OCI-LY3 (cell line): ENCODE results near the gene TATDN2.

ENCODE experiments used
- H2AFZ ChIP-seq: fragments of 200-600, 300-600 bp; shearing (Covaris generic); 2 replicates; pipeline ENCODE4 v1.6.0; 2014; ENCODE audit warnings: antibody characterized with exemption, low read depth, low read length
- H3K27ac ChIP-seq: fragments of 200-600, 300-600 bp; sonication (generic); 2 replicates; pipeline ENCODE4 v1.5.1; 2014; ENCODE audit warnings: mild to moderate bottlenecking, low read length, moderate library complexity, mixed read lengths
- H3K27me3 ChIP-seq: fragments of 200-600, 300-600 bp; sonication (generic); 2 replicates; pipeline ENCODE4 v1.6.1; 2014; ENCODE audit warnings: low read depth, low read length, mixed read lengths
- H3K36me3 ChIP-seq: fragments of 200-600, 300-600 bp; sonication (generic); replicated peaks from 2 replicates; pipeline ENCODE3; 2014; ENCODE audit warnings: low read depth, low read length, mixed read lengths
- H3K4me1 ChIP-seq: fragments of 300-600, 200-600 bp; sonication (generic); 2 replicates; pipeline ENCODE4 v1.6.1; 2014; ENCODE audit warnings: low read length, mixed read lengths
- H3K4me2 ChIP-seq: fragments of 200-600, 300-600 bp; sonication (generic); 2 replicates; pipeline ENCODE4 v1.6.1; 2014; ENCODE audit warnings: low read length, mixed read lengths
- H3K4me3 ChIP-seq: fragments of 300-600, 200-600 bp; sonication (generic); 2 replicates; pipeline ENCODE4 v1.5.1; 2014; ENCODE audit warnings: antibody characterized with exemption, mild to moderate bottlenecking, low read length, moderate library complexity
- H3K79me2 ChIP-seq: fragments of 300-600, 200-600 bp; shearing (Covaris generic); 2 replicates; pipeline ENCODE4 v1.6.1; 2014; ENCODE audit warnings: mild to moderate bottlenecking, low read length, mixed read lengths
- H3K9ac ChIP-seq: fragments of 300-600, 200-600 bp; shearing (Covaris generic); 2 replicates; pipeline ENCODE4 v1.6.0; 2014; ENCODE audit warnings: mild to moderate bottlenecking, low read length, moderate library complexity
- H3K9me3 ChIP-seq: fragments of 200-600, 300-600 bp; shearing (Covaris generic); 2 replicates; pipeline ENCODE4 v1.6.1; 2014; ENCODE audit warnings: low read length, mixed read lengths; ENCODE audit not compliant: insufficient read depth
- H4K20me1 ChIP-seq: fragments of 200-600, 300-600 bp; sonication (generic); 2 replicates; pipeline ENCODE4 v1.6.1; 2016; ENCODE audit warnings: low read length, mixed read lengths; ENCODE audit not compliant: insufficient read depth
- EZH2phosphoT487 ChIP-seq: fragments of 200-600 bp; shearing (Covaris generic); IDR thresholded peaks from 2 replicates; pipeline ENCODE4 v1.6.1; 2018; ENCODE audit warnings: antibody characterized with exemption, mixed run types, low read depth
- TF ChIP-seq, protein P1 (sequence below): fragments of 200-600, 300-600 bp; sonication (generic); IDR thresholded peaks from 2 replicates; pipeline ENCODE4 v1.5.1; 2014; ENCODE audit warnings: antibody characterized with exemption, low read length, low read depth

The TATDN2 gene

DNA sequence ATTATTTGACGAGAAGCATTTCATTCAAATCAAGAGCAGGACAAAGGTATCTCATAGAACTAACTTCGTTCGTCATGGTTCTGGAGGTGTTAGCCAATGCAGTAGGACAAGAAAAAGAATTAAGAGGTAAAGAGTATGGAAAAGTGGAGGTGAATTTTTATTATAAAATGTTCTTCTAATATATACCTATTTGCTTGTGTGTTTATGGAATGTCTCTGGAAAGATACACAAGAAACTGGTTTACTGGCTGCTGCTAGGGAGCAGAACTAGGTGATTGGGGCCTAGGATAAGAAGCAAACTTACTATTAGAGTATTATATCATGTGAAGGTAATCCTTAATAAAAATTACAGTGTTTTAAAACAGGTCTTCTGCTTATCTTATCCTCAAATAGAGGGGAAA is 30.9 kb upstream of the TATDN2 start:
- Histone ChIP-seq H2AFZ (no peak overlapping the region), H4K20me1 (no peaks in the 10 kb centered on the region), H3K36me3 (no peaks in the 10 kb centered on the region), H3K9ac (no peak overlapping the region), H3K27me3 (no peaks in the 10 kb centered on the region), H3K4me2 (no peak overlapping the region), H3K9me3 (no peaks in the 10 kb centered on the region), H3K79me2 (no peaks in the 10 kb centered on the region), H3K4me1 (peaks cover 38% of the 10 kb centered on the region), H3K27ac (no peak overlapping the region), H3K4me3 (no peak overlapping the region)
- TF ChIP-seq, protein P1, sequence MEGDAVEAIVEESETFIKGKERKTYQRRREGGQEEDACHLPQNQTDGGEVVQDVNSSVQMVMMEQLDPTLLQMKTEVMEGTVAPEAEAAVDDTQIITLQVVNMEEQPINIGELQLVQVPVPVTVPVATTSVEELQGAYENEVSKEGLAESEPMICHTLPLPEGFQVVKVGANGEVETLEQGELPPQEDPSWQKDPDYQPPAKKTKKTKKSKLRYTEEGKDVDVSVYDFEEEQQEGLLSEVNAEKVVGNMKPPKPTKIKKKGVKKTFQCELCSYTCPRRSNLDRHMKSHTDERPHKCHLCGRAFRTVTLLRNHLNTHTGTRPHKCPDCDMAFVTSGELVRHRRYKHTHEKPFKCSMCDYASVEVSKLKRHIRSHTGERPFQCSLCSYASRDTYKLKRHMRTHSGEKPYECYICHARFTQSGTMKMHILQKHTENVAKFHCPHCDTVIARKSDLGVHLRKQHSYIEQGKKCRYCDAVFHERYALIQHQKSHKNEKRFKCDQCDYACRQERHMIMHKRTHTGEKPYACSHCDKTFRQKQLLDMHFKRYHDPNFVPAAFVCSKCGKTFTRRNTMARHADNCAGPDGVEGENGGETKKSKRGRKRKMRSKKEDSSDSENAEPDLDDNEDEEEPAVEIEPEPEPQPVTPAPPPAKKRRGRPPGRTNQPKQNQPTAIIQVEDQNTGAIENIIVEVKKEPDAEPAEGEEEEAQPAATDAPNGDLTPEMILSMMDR, result no peak
- TF ChIP-seq EZH2phosphoT487, result no peak

DNA sequence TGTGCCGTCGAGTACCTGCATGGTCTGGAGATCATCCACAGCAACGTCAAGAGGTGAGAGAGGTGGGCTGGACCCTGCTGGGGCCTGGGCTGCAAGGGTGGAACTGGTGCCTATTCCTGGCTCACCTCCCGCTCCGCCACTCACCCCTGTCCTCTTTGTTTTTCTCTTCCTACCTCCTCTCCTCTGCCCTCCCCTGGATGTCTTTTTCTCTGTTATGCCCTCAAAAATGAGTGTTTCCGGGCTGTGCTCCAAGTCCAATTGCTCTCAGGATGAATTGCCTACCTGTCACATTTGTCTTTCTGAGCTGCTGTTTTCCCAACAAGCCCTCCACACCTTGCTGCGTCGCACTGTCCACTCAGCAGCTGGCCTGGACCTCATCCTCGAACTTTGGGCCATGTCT is 28.5 kb upstream of the TATDN2 start:
- Histone ChIP-seq H3K27ac (no peak overlapping the region), H4K20me1 (no peaks in the 10 kb centered on the region), H3K9me3 (no peaks in the 10 kb centered on the region), H2AFZ (no peak overlapping the region), H3K27me3 (no peaks in the 10 kb centered on the region), H3K4me2 (0 out of 2 replicates have a peak overlapping the region, but pooled peaks have one; percentile 67), H3K36me3 (no peaks in the 10 kb centered on the region), H3K9ac (no peak overlapping the region), H3K4me1 (peaks cover 43% of the 10 kb centered on the region), H3K4me3 (no peak overlapping the region), H3K79me2 (no peaks in the 10 kb centered on the region)
- TF ChIP-seq, protein P1, result no peak
- TF ChIP-seq EZH2phosphoT487, result no peak

- Histone ChIP-seq H3K4me3 (no peak overlapping the region), H3K36me3 (no peaks in the 10 kb centered on the region), H3K27me3 (no peaks in the 10 kb centered on the region), H3K27ac (no peak overlapping the region), H3K9me3 (no peaks in the 10 kb centered on the region), H3K4me2 (peak overlapping the region; percentile 40), H3K4me1 (peaks cover 43% of the 10 kb centered on the region), H2AFZ (no peak overlapping the region; the same call in 1 of the 2 replicates), H3K9ac (no peak overlapping the region), H3K79me2 (no peaks in the 10 kb centered on the region), H4K20me1 (no peaks in the 10 kb centered on the region)
- no peak for TF ChIP-seq EZH2phosphoT487
- TF ChIP-seq, protein P1, result no peak
Observed at GRCh38 chr3:10223676-10224639, 24.3 kb upstream of the TATDN2 start.

GRCh38 chr3:10224794-10225665 is 23.2 kb upstream of the TATDN2 start:
- H3K9me3 ChIP-seq, result no peaks in the 10 kb centered on the region
- no peak overlapping the region for H3K4me3 ChIP-seq
- H3K4me1 ChIP-seq, result peaks cover 41% of the 10 kb centered on the region
- peak overlapping the region; percentile 45 for H3K4me2 ChIP-seq
- no peaks in the 10 kb centered on the region for H3K36me3 ChIP-seq
- no peak overlapping the region for H3K9ac ChIP-seq
- no peak for TF ChIP-seq EZH2phosphoT487
- TF ChIP-seq, protein P1, result peak; percentile 93
- no peaks in the 10 kb centered on the region for H3K79me2 ChIP-seq
- no peak overlapping the region for H3K27ac ChIP-seq
- no peaks in the 10 kb centered on the region for H4K20me1 ChIP-seq
- H2AFZ ChIP-seq, result peak overlapping the region; percentile 3; the same call in 1 of the 2 replicates
- no peaks in the 10 kb centered on the region for H3K27me3 ChIP-seq
